Right kidney (tissue), 1 donor: ENCODE data around the gene FAM241A.
"Not testable (repeated sequence)": the region's sequence is repeated elsewhere in the genome, so short reads cannot be mapped to it uniquely, and the experiment has no call there.

ENCODE experiments used
- DNase-seq: peaks from one replicate; pipeline ENCODE4 v3.0.0-alpha.2; 2016

FAM241A gene

DNA sequence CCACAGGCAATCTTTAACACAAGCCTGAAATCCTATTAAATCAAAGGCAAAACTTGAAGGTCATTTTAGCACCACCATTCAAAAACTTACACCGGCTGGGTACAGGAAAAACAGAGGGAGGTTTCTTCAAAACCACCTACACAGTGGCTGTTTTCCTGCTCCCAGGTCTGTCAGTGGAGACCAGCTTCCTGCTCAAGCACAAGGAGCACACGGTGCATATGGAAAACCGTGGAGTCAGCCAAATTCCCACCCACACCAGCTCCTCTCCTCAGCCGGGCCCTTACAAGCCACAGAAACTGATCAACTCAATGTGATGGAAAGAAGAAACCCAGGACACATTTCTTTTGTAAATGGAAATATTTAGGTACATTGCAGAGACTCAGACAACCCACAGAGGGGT lies 14.3 kb upstream of the FAM241A start:
- DNase-seq: no peak

DNA sequence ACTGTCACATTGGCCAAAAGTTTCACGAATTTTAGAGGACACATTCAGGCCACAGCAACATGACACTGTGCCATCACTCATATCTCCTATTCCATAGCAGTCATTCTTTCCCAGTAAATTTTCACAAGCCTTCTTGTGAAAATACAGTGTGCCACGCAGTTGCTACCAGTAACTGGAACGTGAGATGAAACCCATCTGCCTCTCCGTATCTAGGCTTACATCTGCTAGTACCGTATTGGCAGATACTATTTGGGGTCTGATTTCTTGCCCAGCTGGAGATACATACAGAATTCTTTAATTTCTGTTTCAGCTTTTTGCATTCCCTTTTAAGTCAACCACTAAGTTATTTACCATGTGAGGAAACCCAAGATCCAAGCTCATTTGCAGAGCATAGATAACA lies 8.7 kb upstream of the FAM241A start:
- no peak for DNase-seq

DNA sequence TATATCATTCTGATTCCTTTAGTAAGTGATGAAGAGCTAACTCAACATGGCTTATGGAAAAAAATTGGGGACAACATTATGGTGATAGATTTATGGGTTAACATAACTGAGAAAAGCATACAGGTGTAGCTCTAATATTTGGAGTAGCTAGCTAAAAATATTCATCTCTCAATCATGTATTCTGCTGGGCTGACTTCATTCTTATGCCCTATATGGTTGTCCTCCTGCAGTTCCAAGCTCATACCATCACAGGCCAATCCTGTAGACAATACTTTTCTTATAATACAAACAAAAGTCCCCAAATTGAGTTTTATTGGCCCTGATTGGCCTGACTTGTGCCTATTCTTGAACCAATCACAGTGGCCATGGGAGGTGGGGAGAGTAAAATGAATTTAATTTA lies 6.7 kb upstream of the FAM241A start:
- no peak for DNase-seq

GRCh38 chr4:112140536-112140935 lies 4.7 kb upstream of the FAM241A start:
- DNase-seq: no peak

DNA sequence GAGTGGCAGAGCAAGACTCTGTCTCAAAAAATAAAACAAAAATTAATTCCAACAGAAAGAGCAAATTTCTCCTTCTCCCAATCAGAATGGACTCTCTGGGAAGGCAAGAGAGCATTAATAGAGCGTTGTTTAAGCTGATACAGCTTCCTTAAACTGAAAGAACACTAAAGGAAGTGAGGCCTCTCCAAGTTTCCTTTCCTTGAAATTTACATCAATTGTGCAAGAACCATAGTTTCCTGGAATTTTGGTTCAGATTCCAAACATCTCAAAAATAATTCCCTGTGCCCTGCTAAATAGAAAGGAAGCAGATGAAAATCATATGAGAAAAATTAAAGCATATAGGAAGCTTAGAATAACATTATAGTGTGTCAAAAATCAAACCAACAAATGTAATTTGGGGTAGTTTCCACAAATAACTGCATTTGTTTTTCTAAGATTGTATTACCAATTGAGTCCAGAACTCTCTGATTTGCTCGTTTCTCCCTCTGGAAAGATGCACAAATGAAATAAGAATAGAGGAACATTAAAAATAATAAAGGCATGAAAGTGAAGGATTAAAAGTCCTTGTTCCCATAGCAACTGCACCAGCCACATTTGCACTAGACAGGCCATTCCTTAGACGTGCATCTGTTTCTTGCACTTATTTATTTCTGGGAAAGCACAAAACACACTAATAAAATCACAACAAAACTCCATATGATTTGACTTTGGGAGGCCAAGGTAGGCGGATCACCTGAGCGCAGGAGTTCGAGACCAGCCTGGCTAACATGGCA lies 3.7 kb upstream of the FAM241A start:
- no peak for DNase-seq

DNA sequence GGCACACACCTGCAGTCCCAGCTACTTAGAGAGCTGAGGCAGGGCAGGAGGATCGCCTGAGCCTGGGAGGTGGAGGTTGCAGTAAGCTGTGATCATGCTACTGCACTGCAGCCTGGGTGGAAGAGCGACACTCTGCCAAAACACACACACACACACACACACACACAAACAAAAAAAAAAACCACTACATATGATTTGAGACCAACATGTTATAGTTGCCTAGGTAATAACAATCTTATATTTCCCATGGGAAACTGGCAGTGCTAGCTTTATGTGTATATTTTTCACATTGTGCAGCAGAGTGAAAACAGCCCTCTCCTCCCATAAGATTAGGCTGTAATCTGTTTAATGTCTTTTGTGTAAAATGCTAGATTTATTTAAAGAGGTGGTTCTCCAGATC lies 3.1 kb upstream of the FAM241A start:
- no peak for DNase-seq

DNA sequence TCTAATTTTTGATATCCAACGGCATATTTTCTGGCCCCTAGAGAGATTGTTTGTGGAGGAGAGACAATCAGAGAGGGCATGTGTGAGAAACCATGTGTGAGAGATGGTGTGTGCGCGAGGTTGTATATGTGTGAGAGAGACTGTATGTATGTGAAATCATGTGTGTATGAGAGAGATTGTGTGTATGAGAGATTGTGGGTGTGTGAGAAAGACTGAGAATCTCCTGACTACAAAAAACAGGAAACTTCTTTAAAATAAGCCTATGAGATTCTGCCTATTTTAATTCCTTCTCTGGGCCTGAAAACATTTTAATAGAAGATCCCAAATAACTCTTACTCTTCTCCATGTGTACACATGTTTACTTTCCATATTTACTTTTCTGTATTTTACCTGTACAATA lies 1.5 kb upstream of the FAM241A start:
- DNase-seq: no peak

- DNase-seq: no peak
Measured at GRCh38 chr4:112144546-112145325, 518 bp upstream of the FAM241A start.

GRCh38 chr4:112145790-112146501 lies 692 bp downstream of the FAM241A start:
- DNase-seq: peak; percentile 71

DNA sequence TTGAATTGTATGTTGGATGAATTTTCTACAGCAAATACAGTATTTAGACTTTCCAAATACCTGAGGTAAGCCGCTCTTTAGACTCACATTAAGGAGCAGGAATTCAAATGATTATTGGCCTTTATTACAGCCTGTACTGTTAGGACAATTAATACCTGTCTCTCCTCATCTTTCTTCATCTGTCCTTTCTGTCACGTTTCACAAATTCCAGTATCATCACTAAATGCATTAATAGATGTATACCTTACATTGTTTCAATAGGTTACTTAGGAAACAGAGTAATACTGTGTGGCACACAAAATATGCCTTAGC lies 1.2 kb downstream of the FAM241A start:
- DNase-seq: no peak

DNA sequence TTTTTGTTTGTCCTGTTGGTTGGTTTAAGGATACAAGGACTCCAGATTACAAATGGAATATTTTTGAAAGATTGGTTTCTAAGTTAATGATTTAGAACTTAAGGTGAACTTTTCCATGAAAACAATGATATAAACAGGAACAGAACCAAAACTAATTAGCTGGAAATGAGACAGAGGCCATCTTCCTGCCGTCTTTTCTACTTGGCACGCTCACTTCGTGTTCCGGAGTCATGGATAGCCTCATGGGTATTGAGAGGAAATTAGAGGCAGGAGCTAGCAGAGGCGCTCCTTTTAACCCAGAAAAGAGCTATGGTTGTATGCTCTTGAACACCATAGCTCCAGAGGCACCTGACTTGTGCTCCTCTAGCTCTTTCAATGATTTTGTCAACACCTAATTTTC lies 2.4 kb downstream of the FAM241A start:
- no peak for DNase-seq

DNA sequence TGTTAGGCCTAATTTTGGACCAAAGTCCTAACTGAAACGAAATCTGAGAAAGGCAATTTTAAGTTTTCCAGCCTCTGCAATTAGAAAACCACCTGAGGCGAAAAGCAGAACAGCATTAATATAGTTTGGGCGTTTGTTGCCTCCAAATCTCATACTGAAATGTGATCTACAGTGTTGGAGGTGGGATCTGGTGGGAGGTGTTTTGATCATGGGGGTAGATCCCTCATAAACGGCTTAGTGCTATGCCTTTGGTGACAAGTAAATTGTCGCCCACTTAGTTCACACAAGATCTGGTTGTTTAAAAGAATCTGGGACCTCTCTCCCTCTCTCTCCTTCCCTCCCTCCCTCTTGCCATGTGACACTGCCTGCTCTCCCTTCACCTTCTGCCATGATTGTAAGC lies 5.7 kb downstream of the FAM241A start:
- DNase-seq: no peak

DNA sequence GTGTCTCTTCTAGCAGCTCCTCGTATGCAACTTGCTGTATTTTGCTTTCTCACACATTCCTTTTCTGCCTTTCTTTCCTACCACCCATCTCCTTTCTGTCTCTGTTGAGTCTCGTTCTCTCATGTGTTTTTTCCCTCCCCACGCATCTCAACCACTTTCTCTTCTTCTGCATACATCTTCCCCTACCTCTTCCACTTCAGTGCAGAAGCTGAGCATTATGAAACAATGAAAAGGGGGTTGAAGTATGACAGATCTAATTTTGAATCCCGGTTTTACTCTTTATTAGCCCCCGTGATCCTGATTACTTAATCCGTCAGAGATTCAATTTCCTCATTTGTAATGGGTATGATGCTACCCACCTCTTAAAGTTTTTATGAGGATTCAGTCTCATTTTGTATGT lies 7.3 kb downstream of the FAM241A start:
- DNase-seq: no peak

GRCh38 chr4:112153211-112153791 lies 8.0 kb downstream of the FAM241A start:
- no peak for DNase-seq

DNA sequence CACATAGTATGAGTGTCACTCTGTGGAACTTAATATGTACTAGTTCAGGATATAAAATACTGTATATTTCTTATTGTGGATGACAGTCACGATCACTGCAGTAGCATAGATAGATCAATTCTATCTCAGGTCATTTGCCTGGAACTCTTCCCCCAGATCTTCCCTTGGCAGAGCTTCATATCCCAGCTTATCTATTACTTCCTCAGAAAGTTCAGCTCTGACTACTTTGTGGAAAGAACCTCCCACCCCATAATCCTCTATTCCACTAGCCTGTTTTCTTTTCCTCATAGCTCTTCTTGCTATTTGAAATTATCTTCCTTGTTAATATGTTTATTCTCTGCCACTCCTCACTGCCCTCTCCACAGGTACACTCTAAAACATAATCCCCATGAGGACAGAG lies 10.9 kb downstream of the FAM241A start:
- no peak for DNase-seq

GRCh38 chr4:112156553-112156952 lies 11.3 kb downstream of the FAM241A start:
- DNase-seq: no peak

DNA sequence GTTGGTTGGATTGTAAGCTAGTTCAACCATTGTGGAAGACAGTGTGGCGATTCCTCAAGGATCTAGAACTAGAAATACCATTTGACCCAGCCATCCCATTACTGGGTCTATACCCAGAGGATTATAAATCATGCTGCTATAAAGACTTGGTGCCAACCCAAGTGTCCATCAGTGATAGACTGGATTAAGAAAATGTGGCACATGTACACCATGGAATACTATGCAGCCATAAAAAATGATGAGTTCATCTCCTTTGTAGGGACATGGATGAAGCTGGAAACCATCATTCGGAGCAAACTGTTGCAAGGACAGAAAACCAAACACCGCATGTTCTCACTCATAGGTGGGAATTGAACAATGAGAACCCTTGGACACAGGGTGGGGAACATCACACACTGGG lies 18.5 kb downstream of the FAM241A start:
- not testable (repeated sequence) for DNase-seq

DNA sequence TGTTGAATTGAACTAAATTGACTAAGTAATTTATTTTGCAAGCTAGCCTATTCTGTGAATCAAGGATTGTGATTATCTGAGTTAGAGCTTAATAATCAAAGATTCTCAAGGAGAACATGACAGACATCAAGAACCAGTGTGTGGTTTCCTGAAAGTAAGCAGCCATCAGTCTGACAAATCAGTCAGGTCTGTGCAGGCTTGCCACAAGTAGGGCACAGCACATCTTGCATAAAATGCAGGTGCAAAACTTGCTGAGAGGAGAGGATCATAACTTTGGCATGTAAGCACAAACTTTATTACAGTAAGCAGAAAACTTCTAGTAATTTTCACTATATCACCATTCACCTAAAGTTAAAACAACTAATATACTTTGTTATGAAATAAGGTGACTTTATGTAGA lies 22.5 kb downstream of the FAM241A start:
- DNase-seq: no peak

DNA sequence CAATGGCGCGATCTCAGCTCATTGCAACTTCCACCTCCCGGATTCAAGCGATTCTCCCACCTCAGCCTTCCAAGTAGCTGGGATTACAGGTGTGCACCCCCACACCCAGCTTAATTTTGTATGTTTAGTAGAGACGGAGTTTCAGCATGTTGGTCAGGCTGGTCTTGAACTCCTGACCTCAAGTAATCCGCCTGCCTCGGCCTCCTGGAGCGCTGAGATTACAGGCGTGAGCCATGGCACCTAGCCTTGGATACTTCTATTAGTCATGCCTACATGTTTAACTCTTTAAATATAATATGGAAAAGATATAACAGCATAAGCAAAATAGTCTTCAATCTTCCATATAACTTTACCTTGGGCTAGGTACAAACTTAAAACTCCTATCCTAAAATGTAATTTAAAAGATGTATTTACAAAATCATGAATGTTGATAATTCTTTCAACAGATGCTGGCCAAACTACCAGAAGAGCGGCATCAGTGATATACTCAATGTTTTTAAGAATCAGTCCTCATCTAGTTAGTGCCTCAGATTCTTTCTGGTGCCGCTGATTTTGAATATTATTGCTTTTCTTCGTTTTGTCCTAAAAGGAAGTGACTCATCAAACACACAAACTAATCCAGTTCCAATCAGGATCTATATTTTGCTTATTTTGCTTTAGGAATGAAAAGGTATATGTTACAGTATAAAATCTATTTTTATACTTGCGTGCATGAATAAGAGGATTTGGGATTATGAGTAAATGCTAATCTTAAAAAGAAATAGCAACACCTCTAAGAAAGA lies 23.7 kb downstream of the FAM241A start:
- no peak for DNase-seq

DNA sequence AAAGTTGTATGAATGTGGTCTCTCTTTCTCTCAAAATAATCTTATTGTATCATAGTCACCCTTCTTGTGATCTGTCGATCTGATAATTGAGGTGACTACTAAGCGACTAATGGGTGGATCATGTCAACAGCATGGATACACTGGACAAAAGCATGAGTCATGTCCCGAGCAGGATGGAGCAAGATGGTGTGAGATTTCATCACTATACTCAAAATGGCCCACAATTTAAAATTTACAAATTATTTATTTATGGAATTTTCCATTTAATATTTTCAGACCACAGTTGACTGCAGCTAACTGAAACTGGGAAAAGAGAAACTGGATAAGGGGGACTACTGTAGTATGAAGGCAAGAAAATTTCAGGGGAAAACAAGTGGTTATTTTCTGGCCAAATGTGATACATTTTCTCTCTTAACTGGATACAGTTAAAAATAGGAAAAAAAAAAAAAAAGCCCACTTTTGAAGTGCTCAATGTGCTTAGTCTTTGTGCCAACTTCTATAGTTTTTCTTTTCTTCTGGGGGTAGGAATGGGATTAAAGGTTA lies 25.3 kb downstream of the FAM241A start:
- no peak for DNase-seq

DNA sequence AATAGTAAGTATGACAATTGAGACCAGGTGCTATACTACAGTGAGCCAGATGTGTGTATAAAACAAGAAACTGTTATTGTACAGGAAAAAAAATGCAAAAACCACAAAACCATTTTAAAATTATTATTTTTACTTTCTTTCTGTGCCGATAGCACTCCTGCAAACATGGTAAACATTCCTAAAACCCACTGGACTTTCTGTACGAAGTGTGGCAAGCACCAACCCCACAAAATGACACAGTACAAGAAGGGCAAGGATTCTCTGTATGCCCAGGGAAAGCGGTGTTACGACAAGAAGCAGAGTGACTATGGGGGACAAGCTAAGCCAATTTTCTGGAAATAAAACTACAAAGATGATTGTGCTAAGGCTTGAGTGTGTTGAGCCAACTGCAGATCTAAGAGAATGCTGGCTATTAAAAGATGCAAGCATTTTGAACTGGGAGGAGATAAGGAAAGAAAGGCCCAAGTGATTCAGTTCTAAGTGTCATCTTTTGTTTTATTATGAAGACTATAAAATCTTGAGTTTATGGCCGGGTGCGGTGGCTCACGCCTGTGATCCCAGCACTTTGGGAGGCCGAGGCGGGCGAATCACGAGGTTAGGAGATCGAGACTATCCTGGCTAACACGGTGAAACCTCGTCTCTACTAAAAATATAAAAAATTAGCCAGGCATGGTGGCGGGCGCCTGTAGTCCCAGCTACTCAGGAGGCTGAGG lies 26.0 kb downstream of the FAM241A start:
- not testable (repeated sequence) for DNase-seq
